GM21825 (cell line): ENCODE results near the gene ARL16.
A peak's percentile ranks its signal among the peaks of the same experiment; 100 is the strongest.

Experiments used
- ATAC-seq: cut with Tn5 transposase; IDR thresholded peaks from one replicate; pipeline ENCODE4 v1.9.1; 2021; ENCODE audit warnings: mild to moderate bottlenecking, moderate library complexity; ENCODE audit not compliant: unreplicated experiment

The ARL16 gene, protein sequence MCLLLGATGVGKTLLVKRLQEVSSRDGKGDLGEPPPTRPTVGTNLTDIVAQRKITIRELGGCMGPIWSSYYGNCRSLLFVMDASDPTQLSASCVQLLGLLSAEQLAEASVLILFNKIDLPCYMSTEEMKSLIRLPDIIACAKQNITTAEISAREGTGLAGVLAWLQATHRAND

DNA sequence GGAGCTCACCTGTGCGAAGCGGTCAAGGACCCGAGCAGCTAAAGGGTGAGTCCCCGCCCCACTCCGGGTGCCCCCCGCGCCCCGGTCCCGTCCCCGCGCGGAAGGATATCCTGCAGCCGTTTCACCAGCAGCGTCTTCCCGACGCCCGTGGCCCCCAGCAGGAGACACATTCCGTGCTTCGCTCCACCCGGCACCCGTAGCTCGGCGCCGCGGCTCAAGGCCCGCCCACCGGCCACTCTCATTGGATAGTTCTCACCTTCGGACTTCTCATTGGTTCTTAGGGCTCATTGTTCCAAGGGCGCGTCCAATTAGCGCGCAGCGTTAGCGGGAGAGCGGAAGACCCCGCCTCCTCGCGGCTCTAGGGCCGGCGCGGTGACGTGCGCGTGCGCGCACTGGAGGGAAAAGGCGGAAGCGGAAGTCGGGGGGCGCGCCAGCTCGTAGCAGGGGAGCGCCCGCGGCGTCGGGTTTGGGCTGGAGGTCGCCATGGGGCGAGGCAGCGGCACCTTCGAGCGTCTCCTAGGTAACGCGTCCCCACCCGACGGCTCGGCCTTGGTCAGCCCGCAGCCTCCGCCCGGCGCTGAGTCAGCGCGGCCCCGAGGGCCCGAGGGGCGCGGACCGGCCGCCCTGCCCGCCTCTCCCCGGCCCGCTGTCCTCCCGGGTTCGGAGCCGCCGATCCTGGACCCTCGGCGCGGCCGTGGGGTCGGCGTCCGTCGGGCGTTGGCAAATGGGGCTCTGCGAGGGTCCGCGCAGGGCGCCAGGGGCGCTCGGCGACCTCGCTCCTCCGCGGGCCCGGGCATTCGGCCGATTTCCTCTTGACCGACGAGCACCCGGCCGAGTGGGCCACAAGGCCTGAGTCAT lies at the start of gene ARL16, which contains the start of gene HGS:
ARL16 (minus strand) TSS at position 214 of the 858 bp plus-strand sequence; CDS start at position 170, 44 bp downstream.
HGS (plus strand) TSS at position 428 of the 858 bp plus-strand sequence; CDS start at position 484, 56 bp downstream.
- ATAC-seq = peak; percentile 83

DNA sequence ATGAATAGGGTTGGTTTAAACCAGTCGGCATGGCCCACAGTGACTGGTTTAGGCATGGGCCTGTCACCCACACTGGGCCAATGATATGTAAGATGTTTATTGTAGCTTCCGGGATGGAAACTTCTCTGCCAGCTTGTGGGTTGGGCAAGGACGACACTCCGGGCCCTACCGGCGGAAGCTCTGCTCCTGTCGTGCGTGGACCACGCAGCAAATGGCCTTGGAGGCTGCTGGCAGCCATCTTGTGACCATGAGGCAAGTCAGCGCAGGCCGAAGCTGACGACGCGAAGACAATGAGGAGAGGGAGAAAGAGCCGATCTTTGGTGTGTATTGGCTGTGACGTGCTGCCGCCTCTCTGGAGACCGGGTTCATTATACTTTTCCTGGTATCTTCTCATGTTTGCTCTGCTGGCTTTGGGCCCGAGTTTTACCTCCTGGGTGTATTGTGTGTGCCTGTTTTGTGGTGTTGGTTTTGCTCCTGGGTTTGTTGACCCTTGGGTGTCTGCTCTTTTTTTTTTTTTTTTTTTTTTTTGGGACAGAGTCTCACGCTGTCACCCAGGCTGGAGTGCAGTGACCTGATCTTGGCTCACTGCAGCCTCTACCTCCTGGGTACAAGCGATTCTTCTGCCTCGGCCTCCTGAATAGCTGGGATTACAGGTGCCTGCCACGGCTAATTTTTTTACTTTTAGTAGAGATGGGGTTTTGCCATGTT lies 43.9 kb upstream of the ARL16 start:
- ATAC-seq = no peak

DNA sequence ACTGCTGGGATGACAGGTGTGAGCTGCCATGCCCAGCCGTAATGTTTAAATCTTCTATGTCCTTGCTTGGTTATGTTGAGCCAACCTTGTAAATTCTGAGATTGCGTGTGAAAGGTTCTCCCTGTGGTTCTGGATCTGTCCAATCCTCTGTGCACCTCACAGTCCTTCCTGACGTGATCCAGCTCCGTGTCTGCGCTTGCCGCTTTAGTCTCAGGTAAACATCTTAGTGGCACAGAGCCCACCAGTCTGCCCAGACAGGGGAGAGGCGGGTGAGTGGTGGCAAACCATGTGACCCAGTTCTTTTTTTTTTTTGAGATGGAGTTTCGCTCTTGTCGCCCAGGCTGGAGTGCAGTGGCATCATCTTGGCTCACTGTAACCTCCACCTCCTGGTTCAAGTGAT lies 42.4 kb upstream of the ARL16 start:
- no peak for ATAC-seq

DNA sequence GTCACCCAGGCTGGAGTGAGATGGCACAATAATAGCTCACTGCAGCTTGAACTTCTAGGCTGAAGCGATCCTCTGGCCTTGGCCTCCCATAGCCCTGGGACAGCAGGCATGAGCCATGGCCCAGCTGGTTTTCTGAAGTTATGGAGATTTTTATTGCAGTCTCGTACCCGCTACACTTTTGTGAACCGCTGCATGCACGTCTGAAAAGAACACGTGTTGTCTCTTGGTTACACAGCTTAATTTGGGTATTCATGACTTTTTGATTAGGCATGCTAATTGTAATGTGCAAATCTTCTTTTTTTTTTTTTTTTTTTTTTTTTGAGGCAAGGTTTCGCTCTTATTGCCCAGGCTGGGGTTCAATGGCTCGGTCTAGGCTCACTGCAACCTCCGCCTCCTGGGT lies 41.8 kb upstream of the ARL16 start:
- no peak for ATAC-seq

DNA sequence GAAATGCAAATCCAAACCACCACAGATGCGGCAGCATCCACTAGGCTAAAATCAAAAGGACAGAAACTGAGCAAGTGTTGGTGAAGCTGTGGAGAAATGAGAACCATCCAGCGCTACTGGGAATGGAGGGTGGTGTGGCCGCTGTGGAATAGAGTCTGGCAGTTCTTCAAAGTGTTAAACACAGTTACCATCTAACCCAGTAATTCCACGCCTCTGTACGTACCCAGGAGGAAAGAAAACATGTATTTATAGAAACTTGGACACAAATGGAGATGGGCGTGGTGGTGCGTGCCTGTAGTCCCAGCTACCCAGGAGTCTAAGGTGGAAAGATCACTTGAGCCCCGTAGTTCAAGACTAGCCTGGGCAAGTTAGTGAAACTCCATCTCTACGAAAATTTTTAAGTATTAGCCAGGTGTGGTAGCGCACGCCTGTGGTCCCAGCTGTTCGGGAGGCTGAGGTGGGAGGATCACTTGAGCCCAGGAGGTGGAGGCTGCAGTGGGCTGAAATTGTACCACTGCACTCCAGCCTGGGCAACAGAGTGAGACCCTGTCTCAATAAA lies 40.1 kb upstream of the ARL16 start:
- ATAC-seq = no peak

DNA sequence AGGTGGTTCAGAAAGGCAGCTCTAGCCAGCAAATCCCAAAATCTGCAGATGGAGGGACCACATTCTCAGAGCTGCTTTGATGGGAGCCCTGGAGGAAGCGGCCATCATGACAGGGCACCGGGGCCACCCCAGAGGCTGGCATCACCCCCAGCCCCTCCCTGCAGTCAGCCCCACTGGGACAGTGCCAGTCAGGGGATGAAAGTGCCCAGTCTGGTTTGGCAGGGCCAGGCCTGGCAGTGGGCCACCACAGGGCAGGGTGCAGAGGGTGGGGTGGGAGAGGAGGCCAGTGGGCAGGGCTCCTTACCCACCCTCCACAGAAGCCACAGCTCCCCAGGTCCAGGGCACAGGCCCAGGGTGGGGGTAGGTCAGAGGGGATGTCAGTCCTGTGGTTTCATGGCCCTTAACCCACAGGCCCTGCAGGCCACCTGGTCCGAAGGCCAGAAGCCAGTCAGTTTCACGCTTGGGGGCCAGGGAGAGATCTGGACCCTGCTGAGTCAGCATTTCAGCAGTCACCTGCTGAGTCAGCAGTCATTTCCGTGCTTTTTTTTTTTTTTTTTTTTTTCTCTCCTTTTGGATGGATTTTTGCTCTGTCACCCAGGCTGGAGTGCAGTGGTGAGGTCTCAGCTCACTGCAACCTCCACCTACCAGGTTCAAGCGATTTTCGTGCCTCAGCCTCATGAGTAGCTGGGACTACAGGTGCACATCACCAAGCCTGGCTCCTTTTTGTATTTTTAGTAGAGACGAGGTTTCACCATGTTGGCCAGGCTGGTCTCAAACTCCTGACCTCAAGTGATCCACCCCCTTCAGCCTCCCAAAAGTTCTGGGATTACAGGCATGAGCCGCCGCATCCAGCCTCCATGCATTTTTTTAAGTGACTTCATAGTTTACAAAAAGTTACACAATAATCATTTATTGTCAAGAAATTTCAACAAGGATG lies 38.9 kb upstream of the ARL16 start:
- no peak for ATAC-seq

DNA sequence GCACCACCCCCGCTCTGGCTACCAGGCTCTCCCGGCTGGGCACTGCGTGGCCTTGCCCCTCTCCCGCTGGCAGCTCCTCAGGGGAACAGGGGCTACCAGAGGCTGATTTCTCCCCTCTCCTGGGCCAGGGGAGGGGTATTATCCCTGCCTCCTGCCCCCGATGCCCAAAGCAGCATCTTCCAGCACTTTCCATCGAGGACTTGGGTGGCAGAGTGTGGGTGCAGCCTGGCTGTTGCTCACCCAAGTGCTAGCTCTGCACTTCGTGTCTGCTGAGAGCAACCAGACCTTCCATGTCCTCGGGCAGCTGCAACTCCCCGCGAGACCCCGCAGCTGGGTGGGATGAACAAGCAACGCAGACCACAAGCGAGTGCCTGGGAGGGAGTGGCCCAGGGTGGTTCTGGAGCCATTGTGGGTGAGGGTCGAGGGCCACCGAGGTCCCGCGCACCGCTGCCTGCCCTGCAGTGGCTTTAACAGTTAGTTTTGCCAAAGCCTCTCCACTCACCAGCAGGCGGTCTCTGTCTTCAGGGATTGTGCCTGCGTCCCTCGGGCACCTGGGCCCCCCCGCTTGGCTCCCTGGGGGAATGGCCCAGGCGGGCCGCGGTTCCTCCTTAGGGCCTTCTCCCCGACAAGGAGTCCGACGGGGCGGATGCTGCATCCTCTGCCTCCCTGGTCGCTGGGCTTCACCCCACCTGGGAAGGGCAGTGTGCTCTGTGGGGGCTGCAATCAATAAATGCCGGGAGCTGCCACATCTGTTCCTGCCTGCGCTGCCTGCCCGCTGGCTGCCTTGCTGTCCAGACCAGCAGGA lies 36.9 kb upstream of the ARL16 start:
- no peak for ATAC-seq

DNA sequence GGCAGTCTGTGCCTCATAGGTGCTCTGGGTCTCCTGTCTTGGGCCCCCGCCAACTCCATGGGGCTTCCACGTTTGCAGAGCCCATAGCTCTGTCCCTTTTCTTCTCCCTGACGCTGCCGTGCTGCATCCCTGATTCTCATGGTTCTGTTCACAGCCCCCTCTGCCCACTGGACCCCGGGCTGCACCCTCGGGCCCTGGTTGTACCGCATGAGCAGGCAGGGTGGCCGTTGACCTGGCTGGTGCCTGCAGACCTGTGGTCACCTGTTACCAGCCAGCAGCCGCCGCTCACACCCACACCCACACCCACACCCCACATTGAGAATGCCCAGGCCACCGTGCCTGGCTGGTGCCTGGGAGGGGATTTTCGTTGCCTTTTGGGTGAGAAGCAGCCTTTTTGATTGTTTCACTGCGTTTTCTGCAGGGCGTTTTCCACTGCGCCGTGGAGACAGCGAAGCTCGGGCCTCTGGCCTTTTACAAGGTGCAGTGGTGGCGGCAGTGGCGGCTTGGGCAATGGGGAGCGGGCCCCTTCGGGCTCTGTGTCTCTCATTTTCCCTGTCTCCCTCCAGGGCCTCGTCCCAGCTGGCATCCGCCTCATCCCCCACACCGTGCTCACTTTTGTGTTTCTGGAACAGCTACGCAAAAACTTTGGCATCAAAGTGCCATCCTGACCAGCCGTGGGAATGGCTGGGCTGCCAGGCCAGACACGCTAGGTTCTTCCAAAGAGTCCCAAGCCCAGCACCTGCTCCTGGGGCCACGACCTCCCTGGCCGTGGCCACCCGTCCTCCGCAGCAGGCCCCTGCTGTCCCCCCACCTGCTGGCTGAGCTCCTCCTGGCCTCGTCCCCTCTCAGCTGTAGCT lies 36.0 kb upstream of the ARL16 start:
- no peak for ATAC-seq

DNA sequence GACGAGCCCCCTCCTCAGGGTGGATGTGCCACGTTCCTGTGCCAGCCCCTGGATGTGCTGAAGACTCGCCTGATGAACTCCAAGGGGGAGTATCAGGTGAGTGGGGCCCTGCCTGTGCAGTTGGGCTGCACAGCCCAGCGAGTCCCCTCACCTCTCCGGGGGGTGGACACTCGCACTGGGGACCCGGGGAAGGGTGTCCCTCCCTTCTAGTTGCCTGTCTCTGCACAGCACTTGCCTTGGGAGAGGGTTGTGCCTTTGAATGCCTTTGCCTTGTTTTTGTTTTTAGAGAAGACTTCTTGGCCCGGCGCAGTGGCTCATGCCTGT lies 34.1 kb upstream of the ARL16 start:
- ATAC-seq = no peak

DNA sequence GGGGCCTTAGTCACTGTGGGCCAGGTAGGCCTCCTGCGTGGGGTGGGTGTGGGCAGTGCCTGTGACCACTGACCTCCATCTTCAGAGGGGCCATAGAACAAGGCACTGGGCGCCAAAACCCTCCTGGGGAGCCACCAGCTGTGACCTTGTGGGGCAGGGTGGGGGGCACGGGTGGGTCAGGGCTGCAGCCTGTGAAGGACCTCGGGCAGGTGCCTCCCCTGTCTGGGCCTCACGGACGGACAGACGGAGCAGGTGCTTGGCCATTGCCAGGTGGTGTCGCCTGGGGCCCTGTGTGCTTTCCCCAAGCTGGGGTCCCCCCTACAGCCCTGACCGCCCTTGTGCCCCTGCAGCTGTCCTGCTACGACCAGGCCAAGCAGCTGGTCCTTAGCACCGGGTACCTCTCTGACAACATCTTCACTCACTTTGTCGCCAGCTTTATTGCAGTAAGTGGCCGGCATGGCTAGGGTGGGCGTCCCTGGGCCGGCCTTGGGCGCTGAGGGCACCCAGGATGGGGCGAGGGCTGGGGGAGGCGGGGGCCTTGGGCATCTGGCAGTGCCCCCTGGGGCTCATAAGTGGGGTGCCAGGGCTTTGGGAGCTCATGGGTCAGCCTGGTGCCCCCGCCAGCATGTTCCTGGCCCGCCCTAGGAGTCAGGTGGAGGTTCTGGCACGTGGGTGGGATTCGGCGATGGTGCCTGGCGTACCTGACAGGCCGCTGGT lies 33.6 kb upstream of the ARL16 start:
- ATAC-seq = no peak

DNA sequence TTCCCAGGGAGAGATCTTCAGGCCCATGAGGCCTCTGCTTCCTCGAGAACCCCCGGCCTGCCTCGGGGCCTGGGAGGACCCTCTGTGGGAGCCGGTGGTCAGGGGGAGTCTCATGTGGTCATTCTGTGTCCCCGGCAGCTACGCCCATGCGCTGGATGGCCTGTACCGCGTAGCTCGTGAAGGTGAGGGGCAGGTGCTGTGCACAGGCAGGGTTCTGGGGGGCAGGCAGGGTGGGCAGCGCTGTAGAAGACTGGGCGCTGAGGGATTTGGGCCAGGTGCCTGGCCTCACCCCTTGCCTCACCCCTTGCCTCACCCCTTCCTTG lies 33.0 kb upstream of the ARL16 start:
- no peak for ATAC-seq

DNA sequence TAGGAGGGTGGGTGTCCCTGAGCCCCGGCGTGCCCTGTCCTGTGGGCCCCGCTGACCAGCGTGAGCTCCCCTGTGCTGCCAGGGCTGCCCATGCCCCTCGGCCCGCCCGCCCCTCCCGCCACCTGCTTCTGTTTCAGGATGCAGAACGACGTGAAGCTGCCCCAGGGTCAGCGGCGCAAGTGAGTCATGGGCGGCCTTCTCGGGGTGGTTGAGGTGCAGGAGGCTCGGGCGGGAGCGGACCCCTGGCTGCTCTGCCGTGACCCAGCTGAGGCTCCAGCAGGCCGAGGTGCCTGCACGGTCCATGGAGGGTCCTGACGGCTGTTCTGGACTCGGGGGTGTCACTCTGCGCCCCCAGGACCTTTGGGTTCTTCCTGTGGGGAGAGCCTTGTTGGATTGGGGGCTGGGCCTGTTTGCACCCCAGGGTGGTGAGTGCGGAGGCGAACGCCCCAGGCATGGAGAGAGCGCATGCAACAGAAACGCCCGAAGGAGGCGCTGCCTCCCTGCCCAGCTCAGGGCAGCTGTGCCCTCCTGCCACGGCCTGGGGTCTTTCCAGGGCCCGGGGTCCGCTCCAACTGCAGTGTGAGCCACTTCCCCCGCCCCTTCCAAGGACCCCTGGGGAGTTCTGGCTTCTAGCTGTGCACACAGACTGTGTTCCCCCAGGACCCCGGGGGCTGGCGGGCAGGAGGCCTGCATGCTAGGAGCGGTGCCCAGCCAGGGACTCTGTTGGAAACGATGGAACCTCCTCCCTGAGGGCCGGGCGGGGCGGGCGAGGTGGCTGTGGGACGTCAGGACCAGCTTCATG lies 32.5 kb upstream of the ARL16 start:
- ATAC-seq = no peak

DNA sequence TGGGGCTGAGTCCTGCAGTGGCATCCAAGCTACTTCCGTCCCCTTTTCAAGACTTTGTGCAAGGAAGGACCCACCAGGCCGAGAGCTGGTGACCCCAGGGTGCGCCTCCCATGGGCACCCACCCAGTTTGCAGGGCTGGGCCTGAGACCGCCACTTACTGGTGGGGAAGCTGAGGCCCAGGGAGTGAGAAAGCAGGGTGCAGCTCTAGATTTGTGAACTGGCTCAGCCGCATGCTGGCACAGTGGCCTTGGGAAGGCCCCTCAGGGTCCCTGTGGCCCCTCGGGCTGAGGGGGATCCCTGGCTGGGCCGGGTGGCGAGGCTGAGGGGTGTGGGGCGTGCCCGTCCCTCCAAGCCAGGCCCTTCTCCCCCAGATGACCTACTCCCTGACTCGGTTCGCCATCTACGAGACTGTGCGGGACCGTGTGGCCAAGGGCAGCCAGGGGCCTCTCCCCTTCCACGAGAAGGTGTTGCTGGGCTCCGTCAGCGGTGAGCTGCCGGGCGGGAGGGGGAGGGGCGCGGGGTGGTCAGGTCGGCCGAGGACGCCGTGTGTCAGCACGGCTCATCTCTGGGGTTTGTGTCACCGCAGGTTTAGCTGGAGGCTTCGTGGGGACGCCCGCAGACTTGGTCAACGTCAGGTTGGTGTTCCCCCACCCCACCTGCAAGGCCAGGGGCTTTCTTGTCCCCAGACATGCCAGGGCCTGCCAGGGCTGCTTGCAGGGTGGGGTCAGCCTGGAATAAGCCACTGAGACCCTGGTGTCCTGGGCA lies 31.7 kb upstream of the ARL16 start:
- ATAC-seq = no peak

DNA sequence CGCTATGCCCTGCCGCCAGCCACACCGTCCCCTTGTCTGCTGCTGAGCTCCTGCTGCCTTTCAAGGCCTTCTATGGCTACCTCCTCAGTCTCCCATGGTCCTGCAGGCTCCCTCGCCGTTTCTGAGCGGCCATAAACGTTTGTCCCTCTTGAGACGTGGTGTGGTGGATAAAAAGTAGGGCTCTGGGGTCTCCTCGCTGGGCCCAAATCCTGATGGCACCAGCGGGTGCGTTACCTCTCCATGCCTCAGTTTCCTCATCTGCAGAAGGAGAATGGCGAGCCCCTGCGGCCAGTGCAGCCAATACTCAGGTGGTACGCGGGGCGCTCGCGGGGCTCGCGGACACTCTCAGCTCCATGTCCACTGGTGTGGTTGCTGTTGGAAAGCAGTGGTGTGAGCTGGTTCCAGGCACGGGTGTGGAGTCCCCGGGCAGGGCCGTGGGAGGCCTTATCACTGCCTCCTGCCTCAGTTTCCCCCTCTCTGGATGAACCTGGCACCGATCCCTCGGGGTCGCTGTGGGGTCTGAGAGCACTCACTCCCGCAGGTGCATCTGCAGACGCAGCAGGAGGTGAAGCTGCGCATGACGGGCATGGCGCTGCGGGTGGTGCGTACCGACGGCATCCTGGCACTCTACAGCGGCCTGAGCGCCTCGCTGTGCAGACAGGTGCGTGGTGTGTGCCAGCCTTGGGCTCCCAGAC lies 31.0 kb upstream of the ARL16 start:
- ATAC-seq = no peak

DNA sequence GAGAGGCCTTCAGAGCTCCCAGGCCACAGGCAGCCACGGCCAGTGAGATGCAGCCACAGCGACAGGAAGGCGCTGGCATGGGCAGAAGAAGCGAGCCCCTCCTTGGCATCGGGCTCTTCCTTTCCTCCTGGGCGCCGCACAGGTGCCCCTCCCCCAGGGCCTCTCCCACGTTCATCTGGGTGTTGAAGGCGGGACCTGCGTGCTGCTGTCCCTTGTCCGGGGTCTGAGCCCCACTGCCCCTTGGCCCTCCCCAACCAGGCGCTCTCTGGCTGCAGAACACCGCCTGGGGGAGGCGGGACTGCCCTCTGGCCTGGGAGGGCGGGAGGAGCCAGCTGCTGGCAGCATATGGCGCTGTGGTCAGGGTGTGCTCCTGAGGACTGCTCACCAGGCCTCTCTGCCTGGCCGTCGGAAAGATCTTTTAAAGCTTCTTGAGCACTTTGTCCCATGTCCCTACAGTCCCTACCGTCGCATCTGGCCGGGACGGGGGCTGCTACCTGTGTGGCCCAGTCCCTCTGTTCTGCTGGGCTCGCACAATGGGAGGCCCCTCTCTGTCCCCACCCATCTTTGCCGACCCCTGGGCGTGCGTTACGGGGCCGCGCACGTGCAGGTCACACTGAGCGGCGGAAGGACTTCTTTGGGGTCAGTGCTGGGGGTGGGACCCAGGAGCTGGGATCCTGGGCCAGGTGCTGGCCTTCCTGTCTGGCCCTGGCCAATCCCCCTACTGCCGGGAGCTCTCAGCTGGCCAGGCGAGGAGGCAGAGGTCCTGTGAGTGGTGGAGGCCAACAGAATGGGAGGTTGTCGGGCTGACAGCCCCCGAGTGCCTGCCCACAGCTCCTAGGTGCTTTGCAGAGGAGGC lies 30.2 kb upstream of the ARL16 start:
- ATAC-seq = no peak
